Naive thymus-derived CD4-positive, alpha-beta T cell (primary cell): ENCODE measurements around the gene PTPRC. TPM values are rescaled to one million over a fixed set of nuclear protein-coding genes. Genes with fewer than 3 reads are reported as not detected.

Source experiments
- polyA plus RNA-seq, 2 donors: library from polyadenylated mRNA; unstranded; fragments of 300-500 nt; fragmentation: Illumina TruSeq; gene quantifications; one replicate each; pipeline ENCODE4 v1.2.3, GENCODE V29; 2021
- total RNA-seq, 6 experiments: library from RNA in 5 of 6; stranded (reverse) in 5 of 6; gene quantifications; 1 replicate in 5 of 6; 2 replicates in 1 of 6; pipeline ENCODE4 v1.2.3 and lab custom pipeline; 2021 to 2026

PTPRC gene
- total and polyA plus RNA-seq, 7 experiments from 2014 or later, result 739 to 1,286 (median 1,064) TPM

Other genes starting within 250 kb of the PTPRC start
- not detected for gene ATP6V1G3, start 98.4 kb upstream of the PTPRC start, total RNA-seq
- gene ATP6V1G3, start 98.4 kb upstream of the PTPRC start, polyA plus RNA-seq, result not detected